Measurements from ENCODE around the gene IRF2BP1.

The IRF2BP1 gene

DNA sequence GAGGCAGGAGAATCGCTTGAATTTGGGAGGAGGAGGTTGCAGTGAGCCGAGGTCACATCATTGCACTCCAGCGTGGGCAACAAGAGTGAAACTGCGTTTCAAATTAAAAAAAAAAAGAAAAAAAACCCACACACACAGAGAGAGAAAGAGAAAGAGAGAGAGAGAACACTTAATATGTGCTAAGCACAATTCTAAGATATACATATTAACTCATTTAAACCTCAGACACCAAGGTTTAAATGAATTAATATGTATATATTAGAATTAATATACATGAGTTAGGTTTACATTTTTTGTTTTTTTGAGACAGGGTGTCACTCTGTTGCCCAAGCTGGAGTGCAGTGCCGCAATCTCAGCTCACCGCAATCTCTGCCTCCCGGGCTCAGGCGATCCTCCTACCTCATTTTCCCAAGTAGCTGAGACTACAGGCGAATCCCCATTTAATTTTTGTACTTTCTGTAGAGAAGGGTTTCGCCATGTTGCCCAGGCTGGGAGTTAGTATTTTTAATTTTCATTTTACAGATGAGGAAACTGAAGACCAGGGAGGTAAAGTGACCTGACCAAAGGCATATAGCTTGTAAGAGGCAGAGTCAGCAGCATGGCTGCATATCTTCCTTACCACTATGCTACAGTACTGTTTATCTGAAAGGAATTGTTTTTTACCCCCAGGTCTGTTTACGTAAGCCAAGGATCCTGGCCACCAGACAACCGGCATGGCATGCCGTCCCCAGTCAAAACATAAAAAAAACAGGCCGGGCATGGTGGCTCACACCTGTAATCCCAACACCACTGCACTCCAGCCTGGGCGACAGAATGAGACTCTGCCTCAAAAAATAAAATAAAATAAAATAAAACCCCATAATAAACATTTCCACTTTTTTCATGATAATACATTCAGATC, 25.3 kb downstream of the IRF2BP1 start:
- DNase-seq, result no peak

DNA sequence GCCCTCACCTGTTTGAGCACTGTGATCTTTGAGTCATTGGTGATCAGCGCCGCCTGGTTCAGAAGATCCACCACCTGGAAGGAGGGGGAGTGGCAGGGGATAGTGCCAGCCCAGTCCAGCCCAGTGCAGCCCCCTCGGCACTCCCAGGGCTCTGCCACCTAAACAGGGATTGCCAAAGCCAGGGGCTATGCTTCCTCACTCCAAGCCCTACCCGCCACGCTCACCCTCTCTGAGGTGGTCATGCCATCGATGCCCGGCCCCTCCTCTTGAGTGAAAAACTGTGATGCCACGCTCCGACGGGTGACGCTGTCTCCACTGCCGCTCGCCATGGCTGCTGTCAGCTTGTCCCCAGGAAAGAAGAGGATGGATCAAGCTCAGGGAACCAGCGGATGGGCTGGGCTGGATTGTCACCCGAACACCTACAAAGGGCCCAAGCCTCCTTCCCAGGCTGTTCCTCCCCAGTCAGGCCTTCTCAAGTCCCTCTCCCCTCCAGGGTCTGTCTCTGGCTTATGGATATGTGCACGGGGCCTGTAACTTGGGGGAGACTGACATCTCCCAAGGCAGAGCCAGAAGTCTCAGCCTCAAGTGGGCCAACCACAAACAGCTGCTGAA, 31.7 kb downstream of the IRF2BP1 start:
- DNase-seq, result no peak

DNA sequence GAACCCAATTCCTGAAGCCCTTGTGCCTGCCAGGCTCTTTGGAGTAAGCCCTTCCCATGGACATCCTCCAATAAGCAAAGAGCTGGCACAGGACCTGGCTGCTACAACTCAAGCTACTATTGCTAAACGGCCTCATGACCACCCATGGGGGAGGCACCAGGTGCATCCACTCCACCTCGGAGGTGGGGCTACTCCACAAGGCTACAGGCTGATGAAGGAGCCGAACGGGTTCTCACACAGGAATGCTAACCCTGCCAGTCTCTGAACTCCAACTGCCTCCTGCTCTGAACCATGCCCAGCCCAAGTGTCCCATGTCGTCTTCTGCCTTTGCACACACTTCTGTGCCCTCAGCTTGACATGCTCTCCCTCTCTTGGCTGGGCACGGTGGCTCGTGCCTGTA, 33.0 kb downstream of the IRF2BP1 start:
- DNase-seq, result no peak

DNA sequence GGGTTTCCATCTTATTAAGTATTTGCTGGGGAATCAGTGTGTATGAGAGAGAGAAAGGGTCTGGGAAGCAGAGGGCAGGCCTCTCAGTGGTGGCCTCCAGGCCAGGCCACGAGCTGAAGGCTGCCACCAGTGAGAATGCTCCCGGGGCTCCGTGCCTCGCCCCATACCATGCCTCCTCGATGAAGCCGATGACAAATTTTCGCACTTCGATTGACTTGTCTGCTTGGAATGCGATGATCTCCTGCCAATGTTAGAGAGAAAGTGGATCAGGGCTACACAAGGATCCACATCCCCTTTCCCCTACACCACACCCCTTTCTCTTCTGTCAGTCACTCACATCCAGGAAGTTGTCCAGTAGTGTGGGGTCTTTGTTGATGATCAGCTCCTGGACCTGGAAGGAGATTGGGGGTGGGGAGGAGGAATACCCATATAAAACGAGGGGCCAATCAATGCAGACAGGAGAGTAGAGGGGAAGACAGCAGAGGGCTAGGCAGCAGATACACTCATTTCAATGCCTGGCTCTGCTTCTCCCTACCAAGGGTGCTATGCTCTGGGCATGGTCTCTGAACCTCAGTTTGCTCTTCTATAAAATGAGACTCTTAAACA, 33.7 kb downstream of the IRF2BP1 start:
- no peak for DNase-seq

DNA sequence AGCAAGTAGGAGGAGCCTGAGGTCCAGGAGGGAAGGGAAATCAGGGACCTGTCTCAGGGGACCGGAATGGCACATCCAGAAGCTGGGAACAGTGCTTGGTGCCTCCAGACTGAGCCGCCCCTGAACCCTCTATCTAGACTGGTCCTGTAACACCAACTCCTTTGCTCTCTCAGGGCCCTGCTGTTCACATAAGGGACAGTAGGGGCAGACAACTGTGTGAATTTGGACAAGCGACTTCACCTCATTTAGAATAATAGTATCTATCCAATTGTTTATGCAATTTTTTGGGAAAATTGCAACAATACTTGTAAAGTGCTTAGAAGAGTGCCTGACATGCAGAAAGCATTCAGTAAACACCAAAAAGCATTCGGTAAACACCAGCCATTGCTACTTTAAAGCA, 37.0 kb downstream of the IRF2BP1 start:
- DNase-seq, result no peak

DNA sequence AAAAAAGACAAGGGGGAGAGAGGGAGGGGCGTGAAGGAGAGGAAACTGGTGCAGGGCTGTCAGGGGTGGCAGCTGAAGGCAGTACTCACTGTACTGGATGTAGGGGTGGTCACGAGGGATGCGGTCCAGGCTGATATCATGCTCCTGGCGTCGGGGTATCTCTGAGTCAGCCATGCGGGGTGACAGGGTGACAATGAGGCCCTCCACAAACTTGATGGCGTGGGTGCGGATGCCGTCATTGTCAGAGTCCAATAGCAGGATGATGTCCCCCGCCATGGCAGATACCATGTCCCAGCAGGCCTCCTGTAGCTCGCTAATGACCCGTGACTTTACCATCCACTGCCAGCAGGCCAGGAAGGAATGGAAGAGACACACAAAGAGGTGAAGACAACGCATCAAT, 38.3 kb downstream of the IRF2BP1 start:
- no peak for DNase-seq

DNA sequence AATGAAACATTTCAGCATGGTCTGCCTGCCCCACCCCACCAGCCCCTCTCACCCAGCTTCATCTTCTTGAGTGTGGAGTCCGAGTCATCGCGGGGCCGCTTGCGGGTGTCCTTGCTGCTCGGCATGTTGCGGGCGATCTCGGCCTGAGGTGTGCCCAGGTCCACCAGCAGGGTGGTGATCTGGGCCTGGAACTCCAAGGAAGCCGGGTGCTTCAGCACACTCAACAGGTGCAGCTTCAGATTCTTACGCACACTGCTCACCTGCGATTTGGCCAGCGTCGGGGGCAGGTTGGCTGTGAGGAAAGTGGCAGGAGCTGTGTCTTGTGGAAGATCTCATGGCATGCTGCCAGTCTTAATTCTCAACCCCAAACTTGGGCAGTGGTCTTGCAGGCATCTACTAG, 43.7 kb downstream of the IRF2BP1 start:
- no peak for DNase-seq

DNA sequence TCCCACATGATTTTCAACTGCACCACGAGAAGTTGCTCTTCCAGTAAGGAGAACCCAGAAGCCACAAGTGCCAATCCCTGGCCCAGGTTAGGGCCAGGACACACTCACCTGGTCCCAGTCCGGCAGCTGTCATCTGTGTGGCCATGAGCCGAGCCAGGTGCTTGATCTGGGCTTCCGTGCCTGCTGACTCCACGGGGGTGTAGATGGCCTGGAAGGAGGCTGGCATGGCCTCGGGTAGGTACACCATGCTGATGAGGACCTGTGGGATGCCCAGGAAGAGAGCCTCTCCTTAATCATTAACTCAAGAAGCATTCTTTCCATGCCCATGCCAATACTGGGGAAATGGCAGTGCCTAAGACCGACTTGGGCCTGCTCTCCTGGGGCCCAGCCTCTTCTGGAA, 51.0 kb downstream of the IRF2BP1 start:
- DNase-seq, result no peak
